ENCODE results near the gene MACC1.

GRCh38 chr7:20249376-20249775, 32.2 kb upstream of the MACC1 start:
- TF ChIP-seq GABPA (tag; conservative IDR thresholded peaks at IDR 0.05; ENCODE audit: low read depth) (no peak), MTA2 (IDR thresholded peaks at IDR 0.05; ENCODE audit: low read depth) (no peak), CTCF (IDR thresholded peaks at IDR 0.05 in 2 of 3, conservative IDR thresholded peaks at IDR 0.05 in 1 of 3; ENCODE audit: insufficient read depth in 2 of 3, low read depth in 1 of 3, low read length in 3 of 3) (no peak), ZZZ3 (IDR thresholded peaks at IDR 0.05) (no peak), FOXA1 (IDR thresholded peaks at IDR 0.05; ENCODE audit: borderline replicate concordance) (no peak), POLR2A (conservative IDR thresholded peaks at IDR 0.05) (no peak), POLR2AphosphoS5 (IDR thresholded peaks at IDR 0.05; ENCODE audit: control insufficient read depth, insufficient read depth, low read depth, low read length) (no peak), ZNF274 (IDR thresholded peaks at IDR 0.05; ENCODE audit: borderline replicate concordance, low read depth, low read length) (no peak), CEBPG (CRISPR knock-in tag; IDR thresholded peaks at IDR 0.05) (no peak), CEBPG (tag; conservative IDR thresholded peaks at IDR 0.05 in 1 of 2, IDR thresholded peaks at IDR 0.05 in 1 of 2) (no peak), ZNF586 (CRISPR knock-in tag; conservative IDR thresholded peaks at IDR 0.05) (no peak), EZH2 (IDR thresholded peaks at IDR 0.05; ENCODE audit: borderline replicate concordance, low read depth, low read length) (no peak), SMARCC2 (IDR thresholded peaks at IDR 0.05; ENCODE audit: low read depth) (no peak), IRF2 (CRISPR knock-in tag; IDR thresholded peaks at IDR 0.05) (no peak)
